HG02870 (cell line): Measurements from ENCODE around the gene FUCA1.
"Not testable (repeated sequence)": the region's sequence is repeated elsewhere in the genome, so short reads cannot be mapped to it uniquely, and the experiment has no call there.

ENCODE experiments used
- ATAC-seq: cut with Tn5 transposase; IDR thresholded peaks from one replicate; pipeline ENCODE4 v1.9.1; 2021; ENCODE audit warnings: mild to moderate bottlenecking, moderate library complexity; ENCODE audit not compliant: unreplicated experiment

Gene FUCA1

DNA sequence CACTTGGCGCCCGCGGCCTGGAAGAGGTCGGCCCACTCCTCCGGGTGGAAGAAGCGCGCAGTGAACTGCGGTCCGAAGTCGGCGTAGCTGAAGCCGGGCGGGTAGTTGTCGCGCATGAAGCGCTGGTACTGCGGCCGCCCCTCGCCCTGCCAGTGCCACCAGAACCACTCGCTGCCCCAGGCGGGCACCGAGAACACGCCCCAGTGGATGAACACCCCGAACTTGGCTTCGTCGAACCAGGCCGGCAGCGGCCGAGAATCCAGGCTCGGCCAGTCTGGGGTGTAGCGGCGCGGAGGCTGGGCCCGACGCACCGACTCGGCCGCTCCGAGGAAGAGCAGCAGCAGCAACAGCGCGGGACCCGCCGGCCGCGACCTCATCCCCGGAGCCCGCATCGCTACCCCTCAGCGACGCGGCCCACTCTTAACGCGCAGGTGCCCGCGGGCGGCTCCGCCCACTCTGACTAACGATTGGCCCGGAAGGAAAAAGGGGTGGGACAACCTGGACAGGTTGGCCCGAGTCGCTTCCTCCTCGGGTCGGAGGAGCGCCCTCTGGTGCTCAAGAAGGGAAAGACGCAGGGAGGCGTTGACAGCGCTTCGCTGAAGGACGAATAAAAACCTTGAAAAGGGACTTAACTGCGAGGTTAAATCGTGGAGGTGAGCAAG lies at the start of gene FUCA1:
Gene FUCA1, minus strand, starts transcription at position 396 of the 662 bp plus-strand sequence. Its CDS starts 4 bp downstream, at position 392.
- peak; percentile 87 for ATAC-seq

DNA sequence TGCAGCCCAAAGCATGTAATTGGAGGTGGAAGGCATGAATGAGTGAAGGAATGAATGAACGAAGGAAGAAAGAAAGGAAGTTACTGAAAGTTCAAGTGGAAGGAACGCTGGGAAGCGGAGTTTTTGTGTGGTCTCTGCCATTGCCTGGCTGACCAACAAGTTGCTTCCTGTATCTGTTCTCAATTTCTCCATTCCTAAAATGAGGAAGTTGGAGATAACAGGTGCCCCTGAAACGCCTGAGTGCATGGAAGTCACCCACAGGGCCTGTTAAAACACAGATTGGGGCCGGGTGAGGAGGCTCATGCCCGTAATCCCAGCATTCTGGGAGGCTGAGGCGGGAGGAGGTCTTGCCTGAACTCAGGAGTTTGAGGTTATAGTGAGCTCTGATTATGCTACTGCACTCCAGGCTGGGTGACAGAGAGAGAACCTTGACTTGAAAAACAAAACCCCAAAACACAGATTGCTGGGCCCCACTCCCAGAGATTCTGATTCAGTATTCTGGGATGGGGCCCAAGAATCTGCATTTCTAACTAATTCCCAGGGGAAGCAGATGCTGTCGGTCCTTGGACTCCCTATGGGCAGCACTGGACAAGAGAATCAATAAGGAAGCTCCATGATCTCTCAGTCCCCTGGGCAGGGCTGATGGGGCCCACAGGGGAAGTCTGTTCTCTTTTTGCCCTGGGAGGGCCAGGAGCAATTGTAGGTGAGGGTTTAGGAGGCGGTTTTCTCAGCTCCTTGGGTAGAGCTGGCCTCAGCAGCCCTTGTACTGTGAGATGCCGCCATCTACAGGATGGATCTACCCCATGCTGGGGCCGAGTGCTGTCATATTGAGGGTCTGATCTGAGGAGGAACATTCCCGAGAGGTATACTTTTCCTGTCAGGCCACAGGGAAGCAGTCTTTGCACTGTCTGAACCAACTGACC lies 48.4 kb upstream of the FUCA1 start:
- peak; percentile 64 for ATAC-seq

DNA sequence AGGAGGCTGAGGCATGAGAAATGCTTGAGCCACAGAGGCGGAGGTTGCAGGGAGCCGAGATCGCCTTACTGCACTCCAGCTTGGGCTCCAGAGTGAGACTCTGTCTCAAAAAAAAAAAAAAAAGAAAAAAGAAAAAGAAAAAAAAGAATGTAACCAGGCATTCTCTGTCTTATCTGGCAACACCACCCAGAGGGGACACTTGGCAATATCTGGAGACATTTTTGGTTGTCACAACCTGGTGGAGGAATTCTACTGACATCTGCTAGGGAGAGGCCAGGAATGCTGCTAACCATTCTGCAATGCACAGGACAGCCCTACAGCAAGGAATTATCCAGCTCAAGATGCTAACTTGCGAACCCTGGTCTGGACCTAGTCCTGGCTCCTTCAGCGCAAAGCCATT lies 47.4 kb upstream of the FUCA1 start:
- no peak for ATAC-seq

DNA sequence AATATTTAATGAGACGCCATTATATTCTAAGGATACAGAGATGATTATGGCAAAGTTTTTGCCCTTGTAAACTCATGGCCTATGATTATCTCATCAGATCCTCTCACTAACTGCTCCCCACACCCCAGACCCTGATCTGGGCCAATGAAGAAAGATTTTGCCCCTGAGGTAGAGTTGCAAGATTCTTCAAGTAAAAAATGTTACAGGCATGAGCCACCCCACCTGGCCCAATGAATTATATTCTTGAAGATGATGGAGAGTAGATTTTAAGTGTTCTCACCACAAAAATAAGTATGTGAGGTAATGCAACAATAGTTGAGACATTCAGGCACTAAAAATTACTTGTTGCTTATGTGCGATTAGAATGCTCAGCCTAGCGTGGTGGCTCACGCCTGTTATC lies 46.8 kb upstream of the FUCA1 start:
- no peak for ATAC-seq

DNA sequence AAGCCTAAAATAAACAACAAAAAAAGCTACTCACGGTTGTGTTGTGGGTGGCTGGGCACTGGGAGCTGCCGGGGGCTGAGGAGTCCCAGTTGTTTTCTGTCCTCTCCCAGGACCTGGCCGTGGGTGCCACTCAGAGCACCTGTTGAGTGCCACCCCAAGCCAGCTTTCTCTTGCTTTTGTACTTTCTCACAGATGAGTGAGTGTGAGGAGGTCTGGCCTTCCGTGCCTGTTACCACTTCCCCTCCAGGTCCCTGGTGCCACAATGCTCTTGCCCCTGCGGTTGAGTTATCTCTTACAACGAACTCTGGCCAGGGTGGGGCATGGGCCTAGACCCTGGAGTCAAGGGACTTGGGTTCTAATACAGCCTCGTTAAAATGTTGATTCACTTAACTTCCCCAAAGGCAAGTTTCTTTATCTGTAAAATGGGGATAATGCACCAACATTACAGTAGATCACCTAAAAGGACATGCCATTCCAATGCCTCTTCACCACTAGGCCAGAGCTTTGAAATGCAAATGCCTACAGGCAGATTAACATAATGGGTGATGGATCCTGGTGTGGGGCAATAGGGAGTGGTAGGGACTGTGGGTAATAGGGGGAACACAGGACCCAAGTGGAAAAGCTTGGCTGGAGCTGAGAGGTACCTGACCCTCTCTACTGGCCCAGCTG lies 45.3 kb upstream of the FUCA1 start, which contains the start of gene CNR2:
Gene CNR2, minus strand, starts transcription at position 151 of the 669 bp plus-strand sequence. CDS start 37,745 bp downstream, outside the sequence.
- no peak for ATAC-seq

DNA sequence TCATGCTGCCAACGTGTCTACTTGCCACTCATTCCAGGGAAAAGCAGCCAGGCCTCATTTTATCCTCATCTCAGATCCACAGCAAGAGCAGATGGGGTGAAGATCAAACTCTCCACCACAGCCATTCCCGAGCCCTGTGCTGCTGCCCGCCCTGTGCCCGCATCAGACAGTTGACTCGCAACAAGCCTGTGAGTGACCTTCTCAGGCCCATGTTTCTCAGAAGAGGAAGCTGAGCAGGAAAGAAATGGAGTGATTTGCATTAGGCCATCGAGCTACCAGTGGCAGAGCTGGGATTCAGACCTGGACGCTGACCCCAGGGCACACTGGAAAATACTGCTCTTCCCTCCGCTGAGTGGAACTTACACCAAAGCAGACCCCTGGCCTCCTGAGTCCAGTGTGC lies 43.8 kb upstream of the FUCA1 start:
- ATAC-seq = no peak

DNA sequence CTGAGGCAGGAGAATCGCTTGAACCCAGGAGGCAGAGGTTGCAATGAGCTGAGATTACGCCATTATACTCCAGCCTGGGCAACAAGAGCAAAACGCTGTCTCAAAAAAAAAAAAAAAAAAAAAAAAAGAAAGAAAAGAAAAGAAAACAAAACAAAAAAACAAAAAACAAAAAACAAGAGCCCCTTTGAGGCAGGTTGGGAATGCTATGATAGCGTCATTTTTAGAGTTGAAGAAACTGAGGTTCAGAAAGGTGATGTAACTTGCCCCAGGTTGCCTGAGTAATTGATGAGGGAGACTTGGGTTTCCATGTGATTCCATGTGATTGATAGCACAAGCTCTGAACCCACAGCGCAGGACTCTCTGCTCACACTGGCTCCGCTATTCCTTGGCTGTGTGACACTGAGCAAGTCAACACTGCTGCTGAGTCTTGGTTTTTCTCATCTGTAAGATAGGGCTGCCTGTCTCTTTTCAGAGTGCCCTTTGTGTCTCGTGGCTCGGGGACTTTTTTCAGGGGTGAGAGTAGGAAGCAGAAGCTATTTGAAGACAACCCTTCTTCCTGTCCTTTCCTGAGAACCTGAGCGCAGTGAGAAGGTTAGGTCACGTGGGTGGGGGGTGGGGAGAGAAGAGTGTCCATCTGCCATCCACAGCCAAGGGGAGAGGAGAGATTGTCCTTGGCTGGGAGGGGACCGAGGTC lies 42.6 kb upstream of the FUCA1 start:
- no peak for ATAC-seq

DNA sequence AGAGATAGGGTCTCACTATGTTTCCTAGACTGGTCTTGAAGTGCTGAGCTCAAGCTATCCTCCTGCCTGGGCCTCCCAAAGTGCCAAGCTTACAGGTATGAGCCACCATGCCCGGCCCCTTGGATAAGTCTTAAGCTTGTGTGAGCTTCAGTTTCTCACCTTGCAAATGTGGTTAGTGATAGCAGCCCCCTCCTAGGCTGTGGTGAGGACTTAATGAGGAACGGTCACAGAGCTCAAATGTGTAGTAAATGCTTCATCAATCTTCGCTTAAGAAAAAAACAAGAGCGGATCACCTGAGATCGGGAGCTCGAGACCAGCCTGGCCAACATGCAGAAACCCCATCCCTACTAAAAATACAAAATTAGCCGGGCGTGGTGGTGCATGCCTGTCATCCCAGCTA lies 42.1 kb upstream of the FUCA1 start:
- no peak for ATAC-seq

DNA sequence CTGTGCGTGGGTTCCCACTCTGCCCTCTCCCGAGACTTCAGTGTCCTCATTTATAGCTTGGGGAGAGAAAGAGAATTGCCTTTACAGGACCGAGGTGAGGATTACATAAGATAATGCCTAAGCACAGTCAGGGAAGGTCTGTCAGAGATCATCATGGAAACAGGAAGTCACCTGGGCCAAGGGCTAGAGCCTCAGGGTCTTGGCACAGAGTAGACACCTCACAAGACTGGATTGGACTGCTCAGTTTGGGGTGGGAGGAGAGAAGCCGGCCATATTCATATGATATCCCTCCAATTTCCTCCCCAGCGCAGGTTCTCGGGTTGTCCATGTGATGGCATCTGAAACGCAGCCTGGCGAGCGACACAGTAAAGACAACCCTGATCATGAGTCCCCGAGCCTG lies 41.3 kb upstream of the FUCA1 start:
- ATAC-seq = no peak

DNA sequence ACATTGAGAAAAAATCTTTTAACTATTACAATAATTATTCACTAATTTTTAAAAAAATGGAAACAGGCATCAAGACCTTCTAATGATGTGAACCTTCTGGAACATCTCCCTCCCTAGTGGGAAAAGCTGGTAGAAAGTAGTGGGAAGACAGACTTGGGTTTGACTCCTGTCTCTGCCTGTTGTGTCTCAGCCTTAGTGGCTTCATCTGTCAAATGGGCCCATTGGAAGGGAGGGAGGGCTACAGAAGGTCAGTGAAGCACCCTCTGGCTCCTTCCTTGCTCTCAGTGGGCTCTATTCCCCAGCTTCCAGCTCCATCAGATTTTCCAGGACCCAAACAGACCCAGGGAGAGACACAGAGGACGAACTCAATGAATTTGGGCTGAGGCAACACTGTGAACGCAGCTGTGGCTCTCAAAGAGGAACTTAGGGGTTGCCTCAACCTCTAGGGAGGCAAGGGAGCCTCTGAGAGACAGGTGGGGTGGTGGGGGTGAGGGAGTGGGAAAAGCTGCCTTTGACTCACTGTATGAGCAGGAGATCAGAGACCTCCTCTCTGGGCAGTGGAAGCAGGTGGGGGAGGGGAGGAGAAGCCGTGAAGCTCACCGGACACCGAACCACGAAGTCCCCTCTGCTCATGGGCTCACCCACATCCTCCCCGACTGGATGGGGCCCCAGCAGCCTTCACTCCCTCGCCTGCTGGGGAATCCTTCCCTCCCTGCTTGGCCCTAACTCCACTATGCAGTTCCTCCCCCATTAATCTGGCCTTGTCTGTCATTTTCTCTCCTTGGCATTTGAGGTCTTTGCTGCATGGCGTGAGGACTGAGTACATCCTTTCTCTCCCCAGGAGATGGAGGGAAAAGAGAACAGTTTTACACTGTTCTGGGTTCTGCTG lies 40.6 kb upstream of the FUCA1 start:
- no peak for ATAC-seq

DNA sequence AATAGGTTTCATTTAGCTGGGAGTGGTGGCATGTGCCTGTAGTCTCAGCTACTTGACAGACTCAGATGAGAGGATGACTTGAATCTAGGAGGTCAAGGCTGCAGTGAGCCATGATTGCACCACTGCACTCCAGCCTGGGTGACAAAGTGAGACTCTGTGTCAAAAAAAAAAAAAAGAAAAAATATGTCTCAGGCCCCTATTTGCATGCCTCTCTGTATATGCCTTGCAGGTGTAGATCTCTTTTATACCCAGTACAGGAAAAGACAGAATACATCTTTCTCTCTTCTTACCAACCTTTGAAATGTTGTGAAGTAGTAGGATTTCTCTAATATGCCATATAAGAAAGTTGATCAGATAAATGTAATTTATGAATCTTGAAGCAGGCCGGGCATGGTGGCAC lies 38.6 kb upstream of the FUCA1 start:
- ATAC-seq = no peak

DNA sequence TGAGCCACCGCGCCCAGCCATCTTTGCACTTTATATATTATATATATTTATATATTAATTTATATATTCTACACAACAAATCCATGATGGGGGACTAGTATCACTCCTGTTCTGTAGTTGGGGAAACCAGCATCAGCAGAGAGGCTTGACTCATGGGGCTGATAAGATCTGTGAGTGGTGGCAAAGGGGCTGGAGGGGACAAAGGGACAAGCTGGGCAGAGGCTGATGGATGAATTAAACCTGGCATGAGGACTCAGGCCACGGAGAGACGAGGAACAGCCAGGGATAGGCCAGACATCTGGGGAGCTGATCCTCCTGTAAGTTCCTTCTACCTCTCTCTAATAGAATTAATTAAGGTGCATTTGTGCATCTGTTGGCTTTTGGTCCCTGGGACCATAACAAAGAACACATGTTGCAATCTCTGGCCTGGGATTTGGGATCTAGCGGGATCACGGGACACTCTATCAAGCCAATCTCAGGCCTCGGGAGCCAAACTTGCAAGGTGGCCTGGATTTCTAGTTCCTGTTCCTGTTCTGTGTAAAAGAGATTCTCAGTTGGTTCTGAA lies 37.5 kb upstream of the FUCA1 start:
- ATAC-seq = no peak

DNA sequence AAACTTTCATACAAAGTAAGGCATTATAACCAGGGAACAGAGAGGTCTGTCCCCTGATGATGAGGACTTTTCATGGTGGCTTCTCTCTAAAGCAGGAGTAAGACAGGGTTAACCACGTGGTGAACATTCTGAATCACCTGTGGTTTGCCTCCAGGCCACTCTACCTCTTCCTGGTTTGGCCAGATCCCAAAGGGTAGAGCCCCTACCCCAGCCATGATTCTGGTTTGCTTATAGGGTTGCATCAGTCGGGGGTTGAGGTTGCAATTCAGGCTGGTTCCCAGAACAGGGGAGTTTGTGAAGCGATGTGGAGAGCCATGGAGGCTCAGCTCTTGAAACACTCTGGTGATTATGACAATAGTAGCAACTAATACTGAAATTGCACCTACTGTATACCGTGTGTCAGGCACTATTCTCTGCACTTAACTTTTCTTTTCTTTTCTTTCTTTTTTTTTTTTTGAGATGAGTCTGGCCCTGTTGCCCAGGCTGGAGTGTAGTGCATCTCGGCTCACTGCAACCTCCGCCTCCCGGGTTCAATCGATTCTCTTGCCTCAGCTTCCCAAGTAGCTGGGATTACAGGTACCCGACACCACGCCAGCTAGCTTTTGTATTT lies 36.8 kb upstream of the FUCA1 start:
- peak; percentile 63 for ATAC-seq

DNA sequence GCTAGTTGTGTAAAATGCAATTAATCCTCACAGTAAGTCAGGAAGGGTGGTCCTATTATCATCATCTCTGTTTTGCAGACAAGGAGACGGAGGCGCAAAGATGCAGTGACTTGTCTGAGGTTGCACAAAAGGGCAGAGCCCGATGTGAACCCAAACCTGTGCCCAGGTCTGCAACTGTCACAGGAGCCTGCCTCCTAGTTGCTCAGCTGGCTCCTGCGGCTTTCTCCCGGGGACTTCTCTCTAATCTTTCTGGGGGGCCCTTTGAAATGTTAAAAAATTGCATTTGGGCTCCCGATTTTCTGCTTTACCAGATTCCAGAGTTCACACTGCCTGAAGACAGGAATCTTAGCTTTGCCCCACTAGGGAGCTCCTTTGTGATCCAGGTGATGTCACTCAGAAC lies 35.7 kb upstream of the FUCA1 start:
- no peak for ATAC-seq

DNA sequence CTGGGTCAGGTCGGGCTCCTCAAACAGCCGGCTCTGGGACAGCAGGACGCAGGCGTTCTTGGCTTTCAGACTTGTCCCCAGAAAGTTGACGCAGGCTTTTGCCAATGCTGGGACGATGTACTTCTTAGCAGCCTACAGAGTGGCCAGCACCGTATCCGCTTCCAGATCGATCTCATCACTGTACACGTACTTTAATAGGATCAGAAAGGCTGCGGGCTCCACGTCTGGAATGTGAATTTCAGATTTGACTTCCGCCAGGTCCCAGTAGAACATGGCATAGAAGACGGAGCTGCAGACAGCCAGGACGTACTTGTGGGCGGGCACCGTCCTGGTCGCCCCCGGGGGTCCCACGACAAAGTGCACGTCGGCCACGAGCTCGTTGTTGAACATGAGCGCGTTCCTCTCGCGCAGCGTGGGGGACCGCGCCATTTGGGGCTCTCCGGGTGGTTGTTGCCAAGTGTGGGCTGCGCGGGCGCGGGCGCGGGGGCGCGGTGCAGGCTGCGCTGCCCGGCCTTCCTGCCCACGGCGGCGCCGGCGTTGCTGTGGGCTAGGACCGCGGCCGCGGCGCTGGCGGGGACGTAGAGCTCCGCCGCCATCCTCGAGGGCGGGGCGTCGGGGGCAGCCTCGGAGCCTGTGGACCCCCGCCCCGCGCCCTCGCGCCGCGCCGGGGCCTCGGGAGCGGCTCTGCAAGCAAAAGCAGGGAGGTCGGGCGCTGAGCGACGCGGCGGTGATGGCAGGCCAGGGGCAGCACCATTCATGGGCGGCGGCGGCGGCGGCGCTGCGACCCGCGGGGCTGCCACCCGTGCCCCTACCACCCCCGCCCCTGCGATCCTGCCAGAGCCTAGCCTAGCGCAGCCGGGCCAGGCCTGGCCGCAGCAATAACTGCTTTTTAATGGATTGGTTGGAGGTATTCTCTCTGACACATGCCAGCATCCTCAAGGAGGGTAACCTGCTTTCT lies 34.5 kb upstream of the FUCA1 start:
- ATAC-seq = no peak

DNA sequence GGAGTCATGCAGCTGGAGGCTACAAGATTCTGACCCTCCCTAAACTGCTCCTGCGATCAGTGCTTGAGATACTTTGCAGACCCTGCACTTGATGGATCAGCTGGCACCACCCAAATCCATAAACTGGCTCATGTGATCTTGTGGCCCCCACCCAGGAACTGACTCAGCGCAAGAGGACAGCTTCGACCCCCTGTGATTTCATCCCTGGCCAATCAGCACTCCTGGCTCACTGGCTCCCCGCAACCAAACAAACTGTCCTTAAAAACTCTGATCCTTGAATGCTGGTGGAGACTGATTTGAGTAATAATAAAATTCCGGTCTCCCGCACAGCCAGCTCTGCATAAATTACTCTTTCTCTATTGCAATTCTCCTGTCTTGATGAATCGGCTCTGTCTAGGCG lies 31.9 kb upstream of the FUCA1 start:
- ATAC-seq = not testable (repeated sequence)

DNA sequence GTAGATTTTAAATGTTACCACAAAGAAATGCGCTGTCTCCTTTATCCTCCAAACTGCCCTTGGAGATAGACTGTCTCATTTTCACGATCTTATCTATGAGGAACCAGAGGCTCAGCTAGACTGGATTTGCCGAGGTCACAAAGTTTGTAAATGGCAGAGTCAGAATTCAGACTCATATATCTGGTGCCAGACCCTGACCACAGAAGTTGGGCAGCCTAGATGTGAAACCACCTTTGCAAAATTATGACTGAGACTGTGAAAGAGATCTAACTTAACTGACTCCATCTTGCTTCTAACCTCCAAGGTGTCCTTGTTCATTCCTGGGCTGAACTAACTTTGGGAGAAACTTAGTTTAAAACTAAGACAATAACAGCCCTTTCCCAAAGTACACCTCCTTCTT lies 31.0 kb upstream of the FUCA1 start:
- no peak for ATAC-seq

DNA sequence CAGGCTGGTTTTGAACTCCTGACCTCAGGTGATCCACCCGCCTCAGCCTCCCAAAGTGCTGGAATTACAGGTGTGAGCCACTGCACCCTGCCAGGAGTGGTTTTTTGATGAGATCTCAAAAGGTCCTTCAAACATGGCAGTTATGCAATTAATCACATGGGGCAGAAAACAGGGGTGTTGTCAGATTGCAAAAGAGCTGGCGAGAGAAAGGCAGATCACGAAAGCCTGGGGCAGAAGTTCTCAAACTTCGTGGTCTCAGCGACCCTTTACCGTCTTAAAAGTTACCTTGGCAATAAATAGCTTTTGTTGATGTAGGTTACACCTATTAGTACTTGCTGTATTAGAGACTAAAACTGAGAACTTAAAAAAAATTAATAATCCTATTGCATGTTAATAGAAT lies 29.0 kb upstream of the FUCA1 start:
- ATAC-seq = no peak
